Neural progenitor cell (in vitro differentiated cells): ENCODE data around the gene PDE1C. TPM values are rescaled to one million over a fixed set of nuclear protein-coding genes. Genes with fewer than 3 reads are reported as not detected.

Source experiments
- DNase-seq: peaks from one replicate; pipeline ENCODE4 v3.0.0-alpha.2; 2016; ENCODE audit warnings: low spot score
- H2AFZ ChIP-seq: fragments of 200-600 bp; sonication (generic); replicated peaks from 2 replicates; pipeline ENCODE4 v1.6.1; 2016; ENCODE audit warnings: antibody characterized with exemption
- H3F3A ChIP-seq: fragments of 200-600 bp; sonication (generic); 2 replicates; pipeline ENCODE4 v1.6.1; 2016; ENCODE audit warnings: antibody characterized with exemption, low read depth
- H3K27ac ChIP-seq: fragments of 200-600 bp; sonication (generic); 2 replicates; pipeline ENCODE4 v1.5.1; 2016; ENCODE audit warnings: mild to moderate bottlenecking
- H3K27me3 ChIP-seq: fragments of 200-600 bp; sonication (generic); 2 replicates; pipeline ENCODE4 v1.6.1; 2016; ENCODE audit warnings: mild to moderate bottlenecking, moderate library complexity
- H3K36me3 ChIP-seq: fragments of 200-600 bp; sonication (generic); 2 replicates; pipeline ENCODE4 v1.5.1; 2016
- H3K4me1 ChIP-seq: fragments of 200-600 bp; sonication (generic); 2 replicates; pipeline ENCODE4 v1.6.1; 2016; ENCODE audit warnings: mixed run types
- H3K4me2 ChIP-seq: fragments of 200-600 bp; sonication (generic); 2 replicates; pipeline ENCODE4 v1.6.1; 2016
- H3K4me3 ChIP-seq: fragments of 200-600 bp; sonication (generic); 2 replicates; pipeline ENCODE4 v1.5.1; 2016
- H3K79me2 ChIP-seq: fragments of 200-600 bp; sonication (generic); 2 replicates; pipeline ENCODE4 v1.6.1; 2016; ENCODE audit warnings: low read depth
- H3K9ac ChIP-seq: fragments of 200-600 bp; sonication (generic); 2 replicates; pipeline ENCODE4 v1.6.1; 2016
- H3K9me3 ChIP-seq: fragments of 200-600 bp; sonication (generic); 2 replicates; pipeline ENCODE4 v1.5.1; 2016; ENCODE audit warnings: low read depth
- H4K20me1 ChIP-seq: fragments of 200-600 bp; sonication (generic); 2 replicates; pipeline ENCODE4 v1.6.1; 2016; ENCODE audit warnings: low read depth
- H3K27ac Mint-ChIP-seq: 3 replicates; pipeline ENCODE4 v1.8.0; 2021; ENCODE audit warnings: mixed read lengths
- H3K27me3 Mint-ChIP-seq: 2 replicates; pipeline ENCODE4 v1.8.0; 2022; ENCODE audit warnings: low read depth, mild to moderate bottlenecking, inconsistent platforms, moderate library complexity, mixed read lengths; ENCODE audit not compliant: insufficient read depth
- H3K36me3 Mint-ChIP-seq: 3 replicates; pipeline ENCODE4 v1.8.0; 2021; ENCODE audit warnings: mixed read lengths
- H3K4me1 Mint-ChIP-seq: 3 replicates; pipeline ENCODE4 v1.8.0; 2021; ENCODE audit warnings: mixed read lengths
- H3K4me3 Mint-ChIP-seq: 3 replicates; pipeline ENCODE4 v1.8.0; 2021; ENCODE audit warnings: mild to moderate bottlenecking, moderate library complexity, mixed read lengths
- H3K9me3 Mint-ChIP-seq: 3 replicates; pipeline ENCODE4 v1.8.0; 2020; ENCODE audit warnings: mixed read lengths
- EZH2 ChIP-seq: fragments of 200-600 bp; sonication (generic); IDR thresholded peaks from 2 replicates; pipeline ENCODE4 v1.6.1; 2017; ENCODE audit warnings: antibody characterized with exemption, mild to moderate bottlenecking, moderate library complexity
- EZH2phosphoT487 ChIP-seq: fragments of 200-600 bp; sonication (generic); IDR thresholded peaks from 2 replicates; pipeline ENCODE4 v1.6.1; 2017; ENCODE audit warnings: antibody characterized with exemption
- total RNA-seq: library from RNA; depleted of rRNA; stranded (reverse); fragments of >200 nt; gene quantifications from 2 replicates; pipeline ENCODE4 v1.2.3, GENCODE V29; 2015; ENCODE audit warnings: low replicate concordance
- TF ChIP-seq, protein P1 (sequence below): fragments of 200-600 bp; sonication (generic); IDR thresholded peaks from 2 replicates; pipeline ENCODE4 v1.5.1; 2017; ENCODE audit warnings: antibody characterized with exemption, mild to moderate bottlenecking

Gene PDE1C
- total RNA-seq, 1 donor from 2014 or later, result 0.54 TPM

GRCh38 chr7:31971049-31971667 is 99.0 kb downstream of the PDE1C start:
- H3K27ac ChIP-seq, result no peak overlapping the region
- no peaks in the 10 kb centered on the region for H3K27me3 ChIP-seq
- Mint-ChIP-seq H3K4me3 (no peak overlapping the region), H3K27me3 (peaks cover 2% of the 10 kb centered on the region), H3K4me1 (no peaks in the 10 kb centered on the region), H3K9me3 (peaks cover 12% of the 10 kb centered on the region), H3K36me3 (no peaks in the 10 kb centered on the region), H3K27ac (no peak overlapping the region)
- no peaks in the 10 kb centered on the region for H3K36me3 ChIP-seq
- TF ChIP-seq EZH2 (no peak), EZH2phosphoT487 (no peak)
- TF ChIP-seq, protein P1, sequence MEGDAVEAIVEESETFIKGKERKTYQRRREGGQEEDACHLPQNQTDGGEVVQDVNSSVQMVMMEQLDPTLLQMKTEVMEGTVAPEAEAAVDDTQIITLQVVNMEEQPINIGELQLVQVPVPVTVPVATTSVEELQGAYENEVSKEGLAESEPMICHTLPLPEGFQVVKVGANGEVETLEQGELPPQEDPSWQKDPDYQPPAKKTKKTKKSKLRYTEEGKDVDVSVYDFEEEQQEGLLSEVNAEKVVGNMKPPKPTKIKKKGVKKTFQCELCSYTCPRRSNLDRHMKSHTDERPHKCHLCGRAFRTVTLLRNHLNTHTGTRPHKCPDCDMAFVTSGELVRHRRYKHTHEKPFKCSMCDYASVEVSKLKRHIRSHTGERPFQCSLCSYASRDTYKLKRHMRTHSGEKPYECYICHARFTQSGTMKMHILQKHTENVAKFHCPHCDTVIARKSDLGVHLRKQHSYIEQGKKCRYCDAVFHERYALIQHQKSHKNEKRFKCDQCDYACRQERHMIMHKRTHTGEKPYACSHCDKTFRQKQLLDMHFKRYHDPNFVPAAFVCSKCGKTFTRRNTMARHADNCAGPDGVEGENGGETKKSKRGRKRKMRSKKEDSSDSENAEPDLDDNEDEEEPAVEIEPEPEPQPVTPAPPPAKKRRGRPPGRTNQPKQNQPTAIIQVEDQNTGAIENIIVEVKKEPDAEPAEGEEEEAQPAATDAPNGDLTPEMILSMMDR, result no peak
- no peaks in the 10 kb centered on the region for H3K79me2 ChIP-seq
- no peak overlapping the region for H3K9ac ChIP-seq
- H3K9me3 ChIP-seq, result no peaks in the 10 kb centered on the region
- H3K4me3 ChIP-seq, result no peak overlapping the region
- H3K4me2 ChIP-seq, result no peak overlapping the region
- H3K4me1 ChIP-seq, result no peaks in the 10 kb centered on the region
- H4K20me1 ChIP-seq, result no peaks in the 10 kb centered on the region
- DNase-seq, result no peak
- no peak overlapping the region for H2AFZ ChIP-seq
- no peaks in the 10 kb centered on the region for H3F3A ChIP-seq

DNA sequence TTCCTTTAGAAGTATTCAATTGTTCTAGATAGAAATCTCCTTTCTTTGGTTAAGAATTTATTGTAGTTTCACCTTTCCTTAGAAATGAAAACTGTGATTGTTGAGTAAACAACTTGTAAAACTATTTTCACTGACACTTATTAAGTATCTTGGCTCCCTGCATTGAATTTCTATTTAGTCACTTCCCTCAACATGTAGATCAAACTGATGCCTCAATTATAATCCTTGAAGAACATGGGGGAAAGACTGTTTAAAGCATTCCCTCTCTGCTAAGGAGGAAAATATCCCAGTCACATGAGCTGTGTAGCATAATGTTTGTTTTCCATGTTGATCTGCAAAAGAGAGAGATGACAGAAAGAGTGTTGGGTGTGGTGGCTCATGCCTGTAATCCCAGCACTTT is 99.7 kb downstream of the PDE1C start:
- no peaks in the 10 kb centered on the region for H3K4me1 ChIP-seq
- H4K20me1 ChIP-seq, result no peaks in the 10 kb centered on the region
- no peak for DNase-seq
- H3K4me3 Mint-ChIP-seq, result no peak overlapping the region
- H3K4me2 ChIP-seq, result no peak overlapping the region
- no peaks in the 10 kb centered on the region for H3K27me3 ChIP-seq
- no peak overlapping the region for H3K27ac ChIP-seq
- H3K9me3 ChIP-seq, result no peaks in the 10 kb centered on the region
- H3K79me2 ChIP-seq, result no peaks in the 10 kb centered on the region
- peaks cover 13% of the 10 kb centered on the region for H3K9me3 Mint-ChIP-seq
- peaks cover 2% of the 10 kb centered on the region for H3K27me3 Mint-ChIP-seq
- no peak overlapping the region for H3K9ac ChIP-seq
- no peak overlapping the region for H3K27ac Mint-ChIP-seq
- no peaks in the 10 kb centered on the region for H3K4me1 Mint-ChIP-seq
- no peak overlapping the region for H2AFZ ChIP-seq
- H3F3A ChIP-seq, result no peaks in the 10 kb centered on the region
- H3K36me3 Mint-ChIP-seq, result no peaks in the 10 kb centered on the region
- no peak for TF ChIP-seq EZH2
- TF ChIP-seq, protein P1, result no peak
- no peak for TF ChIP-seq EZH2phosphoT487
- H3K4me3 ChIP-seq, result no peak overlapping the region
- H3K36me3 ChIP-seq, result no peaks in the 10 kb centered on the region

DNA sequence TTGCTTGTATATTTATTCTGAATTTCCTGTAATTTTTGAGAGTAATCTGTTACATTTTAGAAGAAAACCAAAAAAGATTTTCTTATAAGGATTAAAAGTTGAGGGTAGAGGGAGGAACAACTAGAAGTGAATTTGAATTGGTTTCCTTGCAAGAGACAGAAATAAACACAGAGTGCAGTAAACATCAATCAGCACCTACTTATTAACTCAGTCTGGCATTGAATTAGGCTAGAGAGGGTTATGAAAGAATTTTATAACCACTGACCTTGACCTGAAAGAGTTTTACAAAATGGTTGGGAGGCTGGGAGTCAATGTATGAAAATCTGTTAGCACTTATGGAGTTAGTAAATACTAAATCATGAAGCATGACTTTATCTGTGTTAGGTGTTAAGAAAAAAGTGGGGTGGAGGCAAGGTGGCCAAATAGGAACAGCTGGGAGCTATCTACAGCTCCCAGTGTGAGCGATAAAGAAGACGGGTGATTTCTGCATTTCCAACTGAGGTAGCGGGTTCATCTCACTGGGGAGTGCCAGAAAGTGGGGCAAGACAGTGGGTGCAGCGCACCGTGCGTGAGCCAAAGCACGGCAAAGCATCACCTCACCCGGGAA is 106.5 kb downstream of the PDE1C start:
- Histone ChIP-seq H3K27me3 (no peaks in the 10 kb centered on the region), H3K4me1 (no peaks in the 10 kb centered on the region), H3K4me3 (no peak overlapping the region), H3K79me2 (no peaks in the 10 kb centered on the region), H3K9ac (no peak overlapping the region), H3F3A (no peaks in the 10 kb centered on the region), H3K9me3 (no peaks in the 10 kb centered on the region), H2AFZ (no peak overlapping the region), H3K27ac (no peak overlapping the region), H3K4me2 (no peak overlapping the region), H3K36me3 (no peaks in the 10 kb centered on the region), H4K20me1 (no peaks in the 10 kb centered on the region)
- Mint-ChIP-seq H3K4me3 (no peak overlapping the region), H3K36me3 (no peaks in the 10 kb centered on the region), H3K4me1 (no peaks in the 10 kb centered on the region), H3K27me3 (peaks cover 4% of the 10 kb centered on the region), H3K9me3 (peaks cover 25% of the 10 kb centered on the region), H3K27ac (no peak overlapping the region)
- DNase-seq, result no peak
- TF ChIP-seq, protein P1, result no peak
- TF ChIP-seq EZH2 (no peak), EZH2phosphoT487 (no peak)
